SK-N-SH (cell line): ENCODE measurements around the gene SPON1. TPM values are rescaled to one million over a fixed set of nuclear protein-coding genes. Genes with fewer than 3 reads are reported as not detected.

Source experiments
- CTCF ChIA-PET: fragments of 300-600, 350-600 bp; formaldehyde crosslinking; extraction: SDS; loops from one replicate; lab custom pipeline; 2021; lab: Yijun Ruan, JAX
- POLR2A ChIA-PET: fragments of 350-600 bp; sonication (Branson Sonifier 250); formaldehyde crosslinking; extraction: SDS; loops from one replicate; lab custom pipeline; 2020; ENCODE audit warnings: antibody characterized with exemption, inconsistent platforms; lab: Yijun Ruan, JAX
- DNase-seq: peaks from one replicate; pipeline ENCODE4 v3.0.0; 2012
- H2AFZ ChIP-seq: fragments of 200-600 bp; sonication (generic); 2 replicates; pipeline ENCODE4 v1.8.1; 2016; ENCODE audit warnings: antibody characterized with exemption, mild to moderate bottlenecking, low read depth
- H3F3A ChIP-seq: fragments of 200-600 bp; sonication (generic); replicated peaks from 2 replicates; pipeline ENCODE3; 2016; ENCODE audit warnings: antibody characterized with exemption, mild to moderate bottlenecking; ENCODE audit not compliant: insufficient read depth
- H3K27ac ChIP-seq, 2 experiments: fragments of 200-500 bp in 1 of 2; fragments of 200-600 bp in 1 of 2; sonication (Bioruptor generic) in 1 of 2; sonication (generic), shearing (Covaris generic) in 1 of 2; 2 replicates each; pipeline versions ENCODE4 v1.5.1 to v1.6.1; 2014 to 2016; ENCODE audit warnings: low read depth in 2 of 2, inconsistent platforms in 1 of 2, low read length in 1 of 2, mild to moderate bottlenecking in 1 of 2, mixed read lengths in 1 of 2
- H3K27me3 ChIP-seq: fragments of 200-600 bp; sonication (generic), shearing (Covaris generic); 2 replicates; pipeline ENCODE4 v1.6.1; 2016; ENCODE audit warnings: mixed run types; ENCODE audit not compliant: insufficient read depth
- H3K36me3 ChIP-seq, 2 experiments: fragments of 200-500 bp in 1 of 2; fragments of 200-600 bp in 1 of 2; sonication (Bioruptor generic) in 1 of 2; sonication (generic) in 1 of 2; replicated peaks in 1 of 2; 2 replicates each; pipeline versions ENCODE3 to v1.5.1; 2014 to 2016; ENCODE audit warnings: low read length in 1 of 2, mild to moderate bottlenecking in 1 of 2; ENCODE audit not compliant: insufficient read depth in 2 of 2, control insufficient read depth in 1 of 2
- H3K4me1 ChIP-seq, 2 experiments: fragments of 200-500 bp in 1 of 2; fragments of 200-600 bp in 1 of 2; sonication (Bioruptor generic) in 1 of 2; sonication (generic), shearing (Covaris generic) in 1 of 2; 2 replicates each; pipeline versions ENCODE4 v1.5.1 to v1.6.1; 2014 to 2016; ENCODE audit warnings: low read depth in 1 of 2, low read length in 1 of 2, mixed run types in 1 of 2; ENCODE audit not compliant: insufficient read depth in 2 of 2, control insufficient read depth in 1 of 2
- H3K4me2 ChIP-seq: fragments of 200-600 bp; sonication (generic), shearing (Covaris generic); 2 replicates; pipeline ENCODE4 v1.6.1; 2017; ENCODE audit warnings: mixed run types
- H3K4me3 ChIP-seq, 2 experiments: fragments of 200-500 bp in 1 of 2; fragments of 200-600 bp in 1 of 2; sonication (Bioruptor generic) in 1 of 2; sonication (generic), shearing (Covaris generic) in 1 of 2; 2 replicates each; pipeline versions ENCODE4 v1.5.1 to v1.8.1; 2014 to 2016; ENCODE audit warnings: low read depth in 2 of 2, inconsistent platforms in 1 of 2, low read length in 1 of 2, mild to moderate bottlenecking in 1 of 2, mixed read lengths in 1 of 2, moderate library complexity in 1 of 2
- H3K79me2 ChIP-seq: fragments of 200-600 bp; sonication (generic); 2 replicates; pipeline ENCODE4 v1.8.1; 2017; ENCODE audit warnings: mild to moderate bottlenecking; ENCODE audit not compliant: insufficient read depth
- H3K9ac ChIP-seq: fragments of 200-600 bp; sonication (generic); 2 replicates; pipeline ENCODE4 v1.6.1; 2017; ENCODE audit warnings: mixed run types
- H3K9me2 ChIP-seq: fragments of 200-600 bp; sonication (generic); 2 replicates; pipeline ENCODE4 v1.6.1; 2017; ENCODE audit warnings: mixed run types
- H3K9me3 ChIP-seq: fragments of 200-600 bp; sonication (generic); 2 replicates; pipeline ENCODE4 v1.6.1; 2017; ENCODE audit warnings: mixed run types, mild to moderate bottlenecking, moderate library complexity
- H4K20me1 ChIP-seq: fragments of 200-600 bp; sonication (generic); 2 replicates; pipeline ENCODE4 v1.6.1; 2017; ENCODE audit warnings: mild to moderate bottlenecking, mixed run types; ENCODE audit not compliant: insufficient read depth
- CHD2 ChIP-seq: fragments of 150-350 bp; IDR thresholded peaks from 2 replicates; pipeline ENCODE4 v1.6.1; 2018; ENCODE audit warnings: low read length; ENCODE audit not compliant: partially characterized antibody
- ELF1 ChIP-seq: IDR thresholded peaks from 2 replicates; pipeline ENCODE4 v1.4.0; 2012
- EZH2phosphoT487 ChIP-seq: fragments of 200-600 bp; sonication (generic); IDR thresholded peaks from 2 replicates; pipeline ENCODE4 v1.6.1; 2017; ENCODE audit warnings: low read depth, mixed run types, mild to moderate bottlenecking, antibody characterized with exemption, moderate library complexity, borderline replicate concordance
- FOXM1 ChIP-seq: IDR thresholded peaks from 2 replicates; pipeline ENCODE4 v1.4.0; 2012; ENCODE audit warnings: low read depth, mild to moderate bottlenecking
- GABPA ChIP-seq: IDR thresholded peaks from 2 replicates; pipeline ENCODE4 v1.4.0; 2012; ENCODE audit warnings: low read depth, mild to moderate bottlenecking
- JUND ChIP-seq: IDR thresholded peaks from 2 replicates; pipeline ENCODE4 v1.4.0; 2012
- MXI1 ChIP-seq: IDR thresholded peaks from 2 replicates; pipeline ENCODE4 v1.6.1; 2012; ENCODE audit warnings: mild to moderate bottlenecking, low read depth, low read length, improper control_type of control experiment
- NRF1 ChIP-seq: IDR thresholded peaks from 2 replicates; pipeline ENCODE4 v1.6.1; 2012; ENCODE audit warnings: low read depth, mild to moderate bottlenecking, low read length
- SIN3A ChIP-seq: IDR thresholded peaks from 2 replicates; pipeline ENCODE4 v1.6.1; 2012; ENCODE audit warnings: low read depth, mild to moderate bottlenecking, low read length, moderate library complexity, borderline replicate concordance
- TAF1 ChIP-seq: IDR thresholded peaks from 2 replicates; pipeline ENCODE4 v1.6.1; 2012; ENCODE audit warnings: low read depth, mild to moderate bottlenecking, low read length, moderate library complexity, borderline replicate concordance
- TCF12 ChIP-seq: IDR thresholded peaks from 2 replicates; pipeline ENCODE4 v1.4.0; 2012
- TEAD4 ChIP-seq: IDR thresholded peaks from 2 replicates; pipeline ENCODE4 v1.4.0; 2012; ENCODE audit warnings: mild to moderate bottlenecking, borderline replicate concordance; ENCODE audit not compliant: insufficient read depth
- YY1 ChIP-seq: IDR thresholded peaks from 2 replicates; pipeline ENCODE4 v1.4.0; 2012; ENCODE audit warnings: low read depth, mild to moderate bottlenecking
- WGBS: methylation state at CpG from one replicate; pipeline ENCODE4 v1.1.6; 2017; ENCODE audit warnings: low lambda C conversion rate; 5-methylcytosine and 5-hydroxymethylcytosine counted together
- polyA plus RNA-seq, 3 experiments: library from polyadenylated mRNA; depleted of rRNA; stranded (reverse); fragments of >200 nt; gene quantifications; 2 replicates each; pipeline ENCODE4 v1.2.3, GENCODE V29; 2012
- TF ChIP-seq, protein P1 (sequence below): IDR thresholded peaks from 2 replicates; pipeline ENCODE4 v1.6.1; 2012; ENCODE audit warnings: mild to moderate bottlenecking, low read depth, low read length, moderate library complexity
- TF ChIP-seq, protein P2 (sequence below): fragments of 150-350 bp; IDR thresholded peaks from 2 replicates; pipeline ENCODE4 v1.6.1; 2017; ENCODE audit warnings: antibody characterized with exemption, low read length, low read depth, borderline replicate concordance
- TF ChIP-seq, protein P3 (sequence below): fragments of 150-350 bp; IDR thresholded peaks from 2 replicates; pipeline ENCODE4 v1.6.1; 2016; ENCODE audit warnings: mild to moderate bottlenecking, low read depth, low read length

Gene SPON1
- polyA plus RNA-seq, 1 of the 3 experiments (the other 2 are of a cell fraction) = not detected

DNA sequence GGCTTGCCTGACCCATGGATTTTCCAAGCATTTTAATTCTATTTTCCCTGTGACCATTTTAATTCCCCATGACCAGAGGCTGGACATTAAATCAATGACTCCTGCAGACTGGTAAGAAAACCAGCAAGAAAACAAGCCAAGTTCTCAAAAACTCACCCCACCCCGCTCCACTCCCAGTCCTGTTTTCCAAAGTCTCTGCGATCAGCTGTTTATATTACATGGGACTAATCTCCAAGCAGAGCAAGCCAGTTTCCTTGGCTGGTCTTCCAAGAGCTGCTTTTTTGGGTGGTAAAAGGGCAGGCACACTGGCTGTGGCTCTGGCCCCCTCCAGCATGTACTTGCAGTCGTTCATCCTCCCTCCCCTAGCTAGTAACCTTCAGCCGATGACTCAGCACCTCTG, 298.5 kb downstream of the SPON1 start:
- ChIA-PET CTCF (interaction anchor here (1.5 kb wide), 1 partner anchor 305 kb away, joined by 5 read pairs; no protein-coding TSS in a partner anchor), POLR2A (no interaction called here)
- H3K79me2 ChIP-seq = no peaks in the 10 kb centered on the region
- no peak overlapping the region for H3K27ac ChIP-seq
- H3K4me3 ChIP-seq = no peak overlapping the region
- no peak overlapping the region for H2AFZ ChIP-seq
- no peak overlapping the region for H3K4me2 ChIP-seq
- peaks cover 0 to 7% of the 10 kb centered on the region in 2 experiments for H3K36me3 ChIP-seq
- no peaks in the 10 kb centered on the region for H3K27me3 ChIP-seq
- WGBS = 94% methylated on average over 4 of the region's 4 CpGs
- no peaks in the 10 kb centered on the region; a peak in 1 of 4 replicates for H3K4me1 ChIP-seq
- DNase-seq = no peak
- H3K9me2 ChIP-seq = no peaks in the 10 kb centered on the region
- H4K20me1 ChIP-seq = no peaks in the 10 kb centered on the region
- H3K9me3 ChIP-seq = no peaks in the 10 kb centered on the region
- H3F3A ChIP-seq = no peaks in the 10 kb centered on the region
- H3K9ac ChIP-seq = no peak overlapping the region
- TF ChIP-seq, protein P1, sequence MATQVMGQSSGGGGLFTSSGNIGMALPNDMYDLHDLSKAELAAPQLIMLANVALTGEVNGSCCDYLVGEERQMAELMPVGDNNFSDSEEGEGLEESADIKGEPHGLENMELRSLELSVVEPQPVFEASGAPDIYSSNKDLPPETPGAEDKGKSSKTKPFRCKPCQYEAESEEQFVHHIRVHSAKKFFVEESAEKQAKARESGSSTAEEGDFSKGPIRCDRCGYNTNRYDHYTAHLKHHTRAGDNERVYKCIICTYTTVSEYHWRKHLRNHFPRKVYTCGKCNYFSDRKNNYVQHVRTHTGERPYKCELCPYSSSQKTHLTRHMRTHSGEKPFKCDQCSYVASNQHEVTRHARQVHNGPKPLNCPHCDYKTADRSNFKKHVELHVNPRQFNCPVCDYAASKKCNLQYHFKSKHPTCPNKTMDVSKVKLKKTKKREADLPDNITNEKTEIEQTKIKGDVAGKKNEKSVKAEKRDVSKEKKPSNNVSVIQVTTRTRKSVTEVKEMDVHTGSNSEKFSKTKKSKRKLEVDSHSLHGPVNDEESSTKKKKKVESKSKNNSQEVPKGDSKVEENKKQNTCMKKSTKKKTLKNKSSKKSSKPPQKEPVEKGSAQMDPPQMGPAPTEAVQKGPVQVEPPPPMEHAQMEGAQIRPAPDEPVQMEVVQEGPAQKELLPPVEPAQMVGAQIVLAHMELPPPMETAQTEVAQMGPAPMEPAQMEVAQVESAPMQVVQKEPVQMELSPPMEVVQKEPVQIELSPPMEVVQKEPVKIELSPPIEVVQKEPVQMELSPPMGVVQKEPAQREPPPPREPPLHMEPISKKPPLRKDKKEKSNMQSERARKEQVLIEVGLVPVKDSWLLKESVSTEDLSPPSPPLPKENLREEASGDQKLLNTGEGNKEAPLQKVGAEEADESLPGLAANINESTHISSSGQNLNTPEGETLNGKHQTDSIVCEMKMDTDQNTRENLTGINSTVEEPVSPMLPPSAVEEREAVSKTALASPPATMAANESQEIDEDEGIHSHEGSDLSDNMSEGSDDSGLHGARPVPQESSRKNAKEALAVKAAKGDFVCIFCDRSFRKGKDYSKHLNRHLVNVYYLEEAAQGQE = no peak
- TF ChIP-seq, protein P2, sequence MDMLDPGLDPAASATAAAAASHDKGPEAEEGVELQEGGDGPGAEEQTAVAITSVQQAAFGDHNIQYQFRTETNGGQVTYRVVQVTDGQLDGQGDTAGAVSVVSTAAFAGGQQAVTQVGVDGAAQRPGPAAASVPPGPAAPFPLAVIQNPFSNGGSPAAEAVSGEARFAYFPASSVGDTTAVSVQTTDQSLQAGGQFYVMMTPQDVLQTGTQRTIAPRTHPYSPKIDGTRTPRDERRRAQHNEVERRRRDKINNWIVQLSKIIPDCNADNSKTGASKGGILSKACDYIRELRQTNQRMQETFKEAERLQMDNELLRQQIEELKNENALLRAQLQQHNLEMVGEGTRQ = no peak
- TF ChIP-seq NRF1 = no peak
- TF ChIP-seq JUND = no peak
- TF ChIP-seq MXI1 = no peak
- no peak for TF ChIP-seq TEAD4
- no peak for TF ChIP-seq GABPA
- no peak for TF ChIP-seq SIN3A
- TF ChIP-seq FOXM1 = no peak
- no peak for TF ChIP-seq EZH2phosphoT487
- TF ChIP-seq, protein P3, sequence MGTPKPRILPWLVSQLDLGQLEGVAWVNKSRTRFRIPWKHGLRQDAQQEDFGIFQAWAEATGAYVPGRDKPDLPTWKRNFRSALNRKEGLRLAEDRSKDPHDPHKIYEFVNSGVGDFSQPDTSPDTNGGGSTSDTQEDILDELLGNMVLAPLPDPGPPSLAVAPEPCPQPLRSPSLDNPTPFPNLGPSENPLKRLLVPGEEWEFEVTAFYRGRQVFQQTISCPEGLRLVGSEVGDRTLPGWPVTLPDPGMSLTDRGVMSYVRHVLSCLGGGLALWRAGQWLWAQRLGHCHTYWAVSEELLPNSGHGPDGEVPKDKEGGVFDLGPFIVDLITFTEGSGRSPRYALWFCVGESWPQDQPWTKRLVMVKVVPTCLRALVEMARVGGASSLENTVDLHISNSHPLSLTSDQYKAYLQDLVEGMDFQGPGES = no peak
- no peak for TF ChIP-seq CHD2
- TF ChIP-seq TCF12 = no peak
- no peak for TF ChIP-seq YY1
- TF ChIP-seq ELF1 = no peak
- TF ChIP-seq TAF1 = no peak
- TF ChIP-seq, all 33 proteins: peak for 0
